GM15510 (cell line): ENCODE data around the gene MORC1.

Experiments used
- POLR2A ChIP-seq: IDR thresholded peaks from 3 replicates; pipeline ENCODE4 v1.6.1; 2011; ENCODE audit warnings: borderline replicate concordance; ENCODE audit not compliant: insufficient read length; ENCODE audit errors: extremely low read depth

The MORC1 gene, protein sequence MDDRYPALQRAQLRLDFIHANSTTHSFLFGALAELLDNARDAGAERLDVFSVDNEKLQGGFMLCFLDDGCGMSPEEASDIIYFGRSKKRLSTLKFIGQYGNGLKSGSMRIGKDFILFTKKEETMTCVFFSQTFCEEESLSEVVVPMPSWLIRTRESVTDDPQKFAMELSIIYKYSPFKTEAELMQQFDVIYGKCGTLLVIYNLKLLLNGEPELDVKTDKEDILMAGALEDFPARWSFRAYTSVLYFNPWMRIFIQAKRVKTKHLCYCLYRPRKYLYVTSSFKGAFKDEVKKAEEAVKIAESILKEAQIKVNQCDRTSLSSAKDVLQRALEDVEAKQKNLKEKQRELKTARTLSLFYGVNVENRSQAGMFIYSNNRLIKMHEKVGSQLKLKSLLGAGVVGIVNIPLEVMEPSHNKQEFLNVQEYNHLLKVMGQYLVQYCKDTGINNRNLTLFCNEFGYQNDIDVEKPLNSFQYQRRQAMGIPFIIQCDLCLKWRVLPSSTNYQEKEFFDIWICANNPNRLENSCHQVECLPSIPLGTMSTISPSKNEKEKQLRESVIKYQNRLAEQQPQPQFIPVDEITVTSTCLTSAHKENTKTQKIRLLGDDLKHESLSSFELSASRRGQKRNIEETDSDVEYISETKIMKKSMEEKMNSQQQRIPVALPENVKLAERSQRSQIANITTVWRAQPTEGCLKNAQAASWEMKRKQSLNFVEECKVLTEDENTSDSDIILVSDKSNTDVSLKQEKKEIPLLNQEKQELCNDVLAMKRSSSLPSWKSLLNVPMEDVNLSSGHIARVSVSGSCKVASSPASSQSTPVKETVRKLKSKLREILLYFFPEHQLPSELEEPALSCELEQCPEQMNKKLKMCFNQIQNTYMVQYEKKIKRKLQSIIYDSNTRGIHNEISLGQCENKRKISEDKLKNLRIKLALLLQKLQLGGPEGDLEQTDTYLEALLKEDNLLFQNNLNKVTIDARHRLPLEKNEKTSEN

DNA sequence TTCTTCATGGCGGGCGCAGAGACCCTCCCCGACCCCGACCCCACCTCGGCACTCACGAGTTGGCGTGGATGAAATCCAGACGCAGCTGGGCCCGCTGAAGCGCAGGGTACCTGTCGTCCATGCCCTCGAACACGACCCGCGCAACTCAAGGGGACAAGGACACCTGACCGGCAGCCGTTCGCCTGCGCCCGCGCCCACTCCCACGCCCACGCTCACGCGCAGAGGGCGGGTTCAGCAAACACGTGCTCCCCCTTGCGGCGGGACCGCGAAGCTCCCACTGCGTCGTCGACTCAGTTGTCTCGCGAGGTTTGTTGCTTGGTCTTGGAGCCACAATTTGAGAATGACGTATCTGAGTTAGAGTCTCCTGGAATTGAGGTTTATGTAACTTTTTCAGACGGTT lies at the start of gene MORC1:
Gene MORC1 (minus strand): TSS at position 196 of the 400 bp plus-strand sequence. CDS start 75 bp downstream, at position 121.
- no peak for TF ChIP-seq POLR2A

DNA sequence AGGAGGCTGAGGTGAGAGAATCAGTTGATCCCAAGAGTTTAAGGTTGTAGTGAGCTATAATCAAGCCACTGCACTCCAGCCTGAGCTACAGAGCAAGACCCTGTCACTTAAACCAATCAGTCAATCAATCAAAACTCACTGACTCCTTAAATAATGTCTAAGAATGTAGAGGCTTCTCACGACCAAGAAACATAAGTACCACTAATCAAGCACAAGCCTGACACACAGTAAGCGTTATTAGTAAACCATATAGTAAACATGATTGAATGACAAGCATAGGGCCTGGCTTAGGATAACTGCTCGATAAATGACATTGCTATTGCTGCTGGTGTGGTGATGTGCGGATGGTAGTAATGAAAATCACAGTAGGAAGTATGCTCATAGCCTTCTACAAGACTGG lies 48.0 kb upstream of the MORC1 start:
- no peak for TF ChIP-seq POLR2A

DNA sequence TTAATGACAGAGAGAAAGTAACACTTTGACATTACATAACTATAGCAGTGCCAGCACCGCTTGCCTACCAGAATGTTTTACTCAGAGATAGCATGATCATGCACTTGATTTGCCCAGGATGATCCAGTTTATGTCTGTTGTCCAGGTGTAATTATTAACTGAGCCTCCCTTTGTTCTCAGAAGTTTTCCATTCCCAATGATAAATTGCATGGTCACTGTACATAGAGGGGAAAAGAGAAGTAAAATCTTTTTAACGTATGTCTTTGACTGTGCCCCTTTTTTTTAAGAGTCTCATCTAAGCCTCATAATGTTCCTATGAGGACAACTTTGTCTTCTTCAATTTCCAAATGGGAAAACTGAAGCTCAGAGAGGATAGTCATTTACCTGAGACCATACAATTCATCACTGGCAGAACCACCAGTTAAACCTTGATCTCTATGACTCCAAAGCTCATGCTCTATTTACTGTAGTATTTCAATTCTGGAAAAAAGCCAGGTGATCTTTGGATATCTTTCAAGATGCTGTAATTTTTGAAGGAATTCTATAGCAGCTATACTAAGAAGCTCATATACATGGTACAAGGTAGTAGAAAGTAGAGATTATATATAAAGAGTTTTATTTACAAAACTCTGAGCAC lies 43.7 kb upstream of the MORC1 start:
- TF ChIP-seq POLR2A, result no peak

DNA sequence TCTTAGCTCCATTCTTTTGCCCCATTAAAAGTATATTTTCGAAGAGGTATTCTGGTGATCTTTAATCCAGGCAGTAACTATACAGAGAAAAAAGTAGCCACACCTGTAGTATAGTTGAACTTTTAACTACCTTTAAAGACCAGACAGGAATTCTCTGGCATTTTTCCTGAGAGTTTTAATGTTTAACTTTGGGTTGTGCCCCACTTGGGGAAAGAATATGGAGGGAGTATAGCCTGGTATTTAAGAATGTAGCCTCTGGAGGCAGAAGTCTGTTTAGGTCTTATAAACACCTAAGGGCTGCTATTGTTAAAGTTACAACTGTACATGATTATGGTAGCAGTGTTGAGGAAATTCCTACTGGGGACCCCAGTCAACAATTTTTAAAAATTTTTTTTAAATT lies 37.9 kb upstream of the MORC1 start:
- no peak for TF ChIP-seq POLR2A

DNA sequence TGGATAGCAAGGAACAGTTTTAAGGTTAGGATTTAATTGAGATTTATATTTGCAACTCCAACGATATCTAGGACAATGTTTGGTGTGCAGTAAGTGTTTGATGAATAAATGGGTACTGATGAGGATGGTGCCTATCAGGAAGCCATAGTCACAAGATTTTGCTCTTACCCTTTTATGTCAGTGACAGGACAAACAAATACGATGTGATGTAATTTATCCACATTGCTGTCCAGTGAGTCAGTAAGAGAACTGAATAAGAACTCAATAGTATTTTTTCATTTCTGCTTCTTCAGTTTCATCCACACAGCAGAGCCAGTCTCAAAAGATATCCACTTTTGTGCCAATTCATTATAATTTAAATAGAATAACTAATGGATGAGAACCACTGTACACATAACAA lies 37.0 kb upstream of the MORC1 start:
- TF ChIP-seq POLR2A, result no peak

DNA sequence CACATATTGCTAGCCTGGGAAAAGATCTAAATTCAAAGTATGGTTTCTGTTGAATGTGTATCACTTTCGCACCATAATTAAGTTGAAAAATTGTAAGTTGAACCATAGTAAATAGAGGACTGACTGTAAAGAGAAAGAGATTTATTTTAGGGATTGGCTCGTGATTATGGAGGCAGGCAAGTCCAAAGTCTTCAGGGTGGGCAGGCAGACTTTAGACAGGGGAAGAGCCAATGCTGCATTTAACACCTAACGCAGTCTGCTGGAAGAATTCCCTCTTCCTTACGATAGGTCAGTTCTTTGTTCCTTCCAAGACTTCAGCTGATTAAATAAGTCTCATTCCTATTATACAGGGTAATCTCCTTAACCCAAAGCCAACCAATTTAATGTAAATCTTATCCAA lies 34.4 kb upstream of the MORC1 start:
- TF ChIP-seq POLR2A, result no peak

DNA sequence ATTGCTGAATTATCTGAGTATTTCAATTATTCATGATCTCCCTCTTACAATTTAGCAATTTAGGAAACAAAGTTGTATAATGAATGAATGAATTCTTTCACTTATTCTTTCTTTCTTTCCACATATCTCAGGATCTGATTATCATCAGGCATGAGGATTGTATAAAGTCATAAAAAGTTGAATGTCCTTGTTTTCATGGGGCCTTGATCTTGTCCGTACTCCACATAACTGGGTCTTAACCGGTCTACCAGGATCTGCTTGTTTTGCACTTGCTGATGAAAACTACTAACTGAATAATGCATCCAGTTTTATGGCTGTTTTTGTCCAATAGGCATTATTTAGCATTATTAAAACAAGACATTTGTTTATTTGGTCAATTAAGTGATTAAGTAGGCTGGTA lies 31.1 kb upstream of the MORC1 start:
- TF ChIP-seq POLR2A, result no peak

DNA sequence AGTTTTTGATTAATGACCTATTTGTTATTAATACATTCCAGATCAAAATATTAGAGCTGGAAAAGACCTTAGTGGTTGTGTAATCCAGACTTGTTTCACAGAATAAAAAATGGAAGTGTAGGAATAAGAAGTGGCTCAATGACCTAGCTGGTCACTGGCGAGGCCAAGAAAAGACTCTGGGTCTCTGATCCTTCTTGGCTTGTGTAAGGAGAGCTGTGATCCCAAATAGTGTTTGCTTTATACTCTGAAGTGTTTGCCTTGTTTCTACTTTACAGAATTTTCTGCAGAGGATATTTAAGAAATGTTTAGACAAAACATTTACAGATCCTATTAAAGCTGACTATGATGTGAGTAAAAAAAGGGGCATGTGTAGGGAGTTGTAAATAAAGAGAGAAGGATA lies 25.7 kb upstream of the MORC1 start:
- TF ChIP-seq POLR2A, result no peak

DNA sequence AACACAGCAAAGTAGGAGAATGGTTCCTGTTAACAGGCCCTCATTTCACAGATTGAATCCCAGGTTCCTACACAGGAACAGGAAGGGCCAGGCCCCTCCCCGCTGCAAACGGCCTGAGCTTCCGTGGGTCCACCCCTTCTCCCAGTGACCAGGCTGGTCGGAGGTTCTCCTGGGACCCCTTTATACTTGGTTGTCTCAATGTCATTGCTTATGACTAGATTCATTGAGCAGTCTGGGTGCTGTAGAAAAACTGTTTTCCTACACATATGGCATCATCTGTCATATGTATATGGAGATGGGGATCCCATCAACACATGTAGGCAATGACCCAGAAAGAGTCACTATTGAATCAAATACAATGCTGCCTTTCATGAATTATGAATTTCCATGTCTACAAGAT lies 22.4 kb upstream of the MORC1 start:
- TF ChIP-seq POLR2A, result no peak

DNA sequence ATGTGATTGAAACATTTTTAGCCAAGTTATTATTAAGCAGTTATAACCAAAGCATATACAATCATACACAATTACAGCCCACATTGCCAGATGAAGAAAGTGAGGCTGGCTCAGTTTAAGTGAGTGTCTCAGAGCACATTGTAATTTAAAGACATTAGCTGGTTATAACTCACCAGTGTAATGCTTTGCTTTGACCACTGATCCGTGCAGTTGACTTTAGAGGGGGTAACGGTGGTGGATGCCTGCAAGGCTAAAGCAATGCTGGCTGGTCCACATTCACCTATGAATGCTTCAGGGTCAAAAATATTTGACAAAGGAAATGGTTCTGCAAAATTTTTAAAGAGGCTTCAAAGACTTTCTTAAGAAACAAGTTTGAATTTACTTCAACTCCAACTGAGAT lies 19.8 kb upstream of the MORC1 start:
- TF ChIP-seq POLR2A, result no peak

DNA sequence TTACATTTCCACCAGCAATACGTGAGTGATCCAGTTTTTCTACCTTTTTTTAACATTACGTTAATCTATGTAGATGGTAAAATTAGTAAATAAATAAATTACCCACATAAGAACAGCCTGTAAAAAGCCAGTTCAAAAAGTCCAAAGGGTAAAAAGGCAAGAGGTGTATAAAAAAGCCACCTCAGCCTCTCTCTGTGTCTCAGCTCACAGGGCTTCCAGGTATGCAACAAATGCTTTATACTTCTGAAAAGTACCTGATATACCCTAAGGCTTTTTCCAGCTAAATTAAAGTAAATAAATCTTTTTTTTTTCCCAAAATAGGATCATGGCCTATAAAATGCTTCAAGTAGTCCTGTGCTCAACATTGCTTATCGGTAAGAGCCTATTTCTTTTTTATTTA lies 18.6 kb upstream of the MORC1 start, which contains the start of gene C3orf85:
Gene C3orf85 (plus strand): TSS at position 197 of the 400 bp plus-strand sequence. CDS start 129 bp downstream, at position 326.
- no peak for TF ChIP-seq POLR2A

DNA sequence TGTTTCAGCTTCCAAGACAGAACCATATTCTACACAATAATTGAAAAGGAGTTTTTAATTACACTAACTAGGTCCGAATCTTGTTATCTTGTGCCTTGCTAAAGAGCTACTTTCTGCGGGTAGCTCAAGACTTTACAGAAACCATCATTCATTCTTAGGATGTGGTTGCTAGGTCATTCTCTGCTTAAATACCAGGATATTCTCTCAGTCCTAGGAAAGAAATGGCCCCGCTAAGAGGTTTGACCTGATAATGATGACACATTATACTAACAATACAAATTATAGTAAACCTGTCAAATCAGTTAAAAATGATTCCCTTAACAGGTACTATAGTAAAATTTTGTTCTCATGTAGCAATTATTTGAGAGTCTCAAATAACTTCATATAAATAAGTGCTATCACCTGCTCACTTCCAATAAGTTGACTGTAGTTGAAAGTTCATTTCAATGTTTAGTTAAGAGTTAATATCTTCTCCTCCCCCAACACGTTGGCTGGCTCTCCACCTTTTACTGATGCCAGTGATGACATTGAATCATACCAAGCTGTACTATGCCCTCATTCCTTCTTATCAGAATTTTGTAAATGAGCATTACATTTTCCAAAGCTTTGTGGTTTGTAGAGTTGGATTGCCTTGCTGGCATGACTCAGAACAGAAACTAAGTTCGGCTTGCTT lies 15.0 kb upstream of the MORC1 start:
- no peak for TF ChIP-seq POLR2A

DNA sequence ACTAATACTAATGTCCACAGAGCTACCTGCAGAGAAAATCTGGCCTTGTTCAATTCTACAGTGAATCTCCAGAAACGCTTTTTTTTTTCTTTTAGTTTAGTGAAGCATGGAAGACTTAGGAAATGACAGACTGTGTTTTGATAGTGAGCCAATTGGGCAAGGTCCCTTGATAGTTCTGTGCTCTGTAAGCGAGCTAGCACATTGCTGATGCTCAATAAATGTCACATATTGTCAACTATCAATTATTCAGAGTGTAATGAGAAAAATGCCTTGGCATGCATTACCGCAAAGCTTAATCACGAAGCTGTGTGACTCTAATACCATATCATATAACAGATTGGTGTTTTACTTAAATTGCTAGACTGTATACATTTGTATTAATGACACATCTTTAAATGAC lies 13.3 kb upstream of the MORC1 start:
- TF ChIP-seq POLR2A, result no peak

DNA sequence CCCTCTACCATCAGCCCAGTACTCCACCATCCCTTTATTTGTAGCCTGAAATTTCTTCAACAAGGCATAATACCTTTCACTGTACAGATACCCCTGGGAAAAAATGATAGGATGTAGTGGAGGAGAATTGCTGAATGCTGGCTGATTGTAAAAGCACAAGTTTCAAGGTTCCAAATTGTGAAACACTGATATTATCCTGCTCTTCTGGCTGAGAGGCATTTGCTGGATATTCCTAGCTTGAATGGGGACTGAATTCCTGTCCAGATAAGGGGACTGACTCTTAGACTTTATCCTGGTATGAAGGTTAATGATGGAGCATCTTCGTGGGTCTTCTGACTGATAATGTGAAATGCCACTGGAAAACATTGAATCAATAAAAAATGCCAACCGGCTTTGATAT lies 9.6 kb upstream of the MORC1 start:
- TF ChIP-seq POLR2A, result no peak
